Measurements from ENCODE around the gene PPFIA1. TPM values are rescaled to one million over a fixed set of nuclear protein-coding genes. Genes with fewer than 3 reads are reported as not detected.

Gene PPFIA1
- total RNA-seq, 6 donors from 2014 or later, result 53.7 to 164 (median 83.3) TPM

DNA sequence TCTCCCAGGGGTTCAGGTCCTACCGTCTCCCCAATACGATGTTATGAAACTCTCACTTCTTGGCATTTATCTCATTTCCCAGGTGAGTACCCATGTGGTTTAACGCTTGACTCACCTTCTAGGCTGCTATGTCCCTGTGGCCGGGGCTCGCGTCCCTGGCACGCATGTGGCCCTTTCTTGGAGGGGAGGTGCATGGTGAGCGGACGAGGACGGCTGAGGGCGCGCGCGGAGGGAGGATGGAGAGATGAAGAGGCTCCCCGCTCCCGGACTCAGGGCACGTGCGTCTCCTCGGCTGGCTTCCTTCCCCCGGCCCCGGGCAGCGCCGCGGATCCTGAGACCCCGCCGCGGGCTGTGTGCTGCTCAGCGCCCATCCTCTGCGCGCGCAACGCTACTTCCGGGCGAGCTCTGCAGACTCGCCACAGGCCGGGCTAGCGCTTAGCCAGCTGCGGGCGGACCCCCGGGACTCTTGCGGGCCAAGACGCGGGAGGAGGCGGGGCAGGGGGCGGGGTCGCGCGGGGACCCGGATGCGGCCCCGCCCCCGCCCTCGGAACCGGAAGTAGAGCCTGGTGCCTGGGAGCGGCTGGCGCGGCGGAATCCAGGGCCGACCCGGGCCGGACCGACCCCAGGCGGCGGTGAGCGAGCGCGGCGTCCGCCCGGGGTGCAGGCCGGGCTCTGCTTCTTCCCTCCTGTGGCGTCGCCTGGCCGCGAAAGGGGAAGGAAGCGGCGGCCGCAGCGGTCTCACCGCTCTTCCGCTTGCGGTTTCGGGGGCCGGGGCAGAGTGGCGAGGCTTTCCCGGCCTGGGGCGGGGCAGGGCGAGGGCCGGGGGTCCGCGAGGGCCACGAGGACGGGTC is 127.7 kb downstream of the PPFIA1 start, which contains the start of gene CTTN:
CTTN (plus strand) TSS at position 547 of the 851 bp plus-strand sequence. CDS start 8,769 bp downstream, outside the sequence.
- DNase-seq, result peak; percentile 68 to 97
- no peaks in the 10 kb centered on the region for H3K9me3 ChIP-seq
- peak within 1 kb of the TSS; percentile 85 to 92 (median 86) for H3K27ac ChIP-seq
- no peaks in the 10 kb centered on the region for H3K36me3 ChIP-seq
- H3K27me3 ChIP-seq, result no peaks in the 10 kb centered on the region
- TF ChIP-seq EP300 (IDR thresholded peaks at IDR 0.05) (no peak), POLR2AphosphoS5 (IDR thresholded peaks at IDR 0.05) (peak; percentile 56 to 66), POLR2A (IDR thresholded peaks at IDR 0.05) (peak in 3 of 4 donors; percentile 40 to 76 (median 75))
- TF ChIP-seq, protein P1, sequence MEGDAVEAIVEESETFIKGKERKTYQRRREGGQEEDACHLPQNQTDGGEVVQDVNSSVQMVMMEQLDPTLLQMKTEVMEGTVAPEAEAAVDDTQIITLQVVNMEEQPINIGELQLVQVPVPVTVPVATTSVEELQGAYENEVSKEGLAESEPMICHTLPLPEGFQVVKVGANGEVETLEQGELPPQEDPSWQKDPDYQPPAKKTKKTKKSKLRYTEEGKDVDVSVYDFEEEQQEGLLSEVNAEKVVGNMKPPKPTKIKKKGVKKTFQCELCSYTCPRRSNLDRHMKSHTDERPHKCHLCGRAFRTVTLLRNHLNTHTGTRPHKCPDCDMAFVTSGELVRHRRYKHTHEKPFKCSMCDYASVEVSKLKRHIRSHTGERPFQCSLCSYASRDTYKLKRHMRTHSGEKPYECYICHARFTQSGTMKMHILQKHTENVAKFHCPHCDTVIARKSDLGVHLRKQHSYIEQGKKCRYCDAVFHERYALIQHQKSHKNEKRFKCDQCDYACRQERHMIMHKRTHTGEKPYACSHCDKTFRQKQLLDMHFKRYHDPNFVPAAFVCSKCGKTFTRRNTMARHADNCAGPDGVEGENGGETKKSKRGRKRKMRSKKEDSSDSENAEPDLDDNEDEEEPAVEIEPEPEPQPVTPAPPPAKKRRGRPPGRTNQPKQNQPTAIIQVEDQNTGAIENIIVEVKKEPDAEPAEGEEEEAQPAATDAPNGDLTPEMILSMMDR (IDR thresholded peaks at IDR 0.05), result no peak
- H3K4me3 ChIP-seq, result peak within 1 kb of the TSS; percentile 78 to 98 (median 88)
- peak; percentile 85 to 94 for ATAC-seq (ENCODE audit: low FRiP score in 2 of 2)
- H3K4me1 ChIP-seq, result peaks cover 21 to 48% (median 32%) of the 10 kb centered on the region in 4 donors
- WGBS, 2 donors, result 1 to 2% methylated on average over 16 to 32 of the region's 93 CpGs

DNA sequence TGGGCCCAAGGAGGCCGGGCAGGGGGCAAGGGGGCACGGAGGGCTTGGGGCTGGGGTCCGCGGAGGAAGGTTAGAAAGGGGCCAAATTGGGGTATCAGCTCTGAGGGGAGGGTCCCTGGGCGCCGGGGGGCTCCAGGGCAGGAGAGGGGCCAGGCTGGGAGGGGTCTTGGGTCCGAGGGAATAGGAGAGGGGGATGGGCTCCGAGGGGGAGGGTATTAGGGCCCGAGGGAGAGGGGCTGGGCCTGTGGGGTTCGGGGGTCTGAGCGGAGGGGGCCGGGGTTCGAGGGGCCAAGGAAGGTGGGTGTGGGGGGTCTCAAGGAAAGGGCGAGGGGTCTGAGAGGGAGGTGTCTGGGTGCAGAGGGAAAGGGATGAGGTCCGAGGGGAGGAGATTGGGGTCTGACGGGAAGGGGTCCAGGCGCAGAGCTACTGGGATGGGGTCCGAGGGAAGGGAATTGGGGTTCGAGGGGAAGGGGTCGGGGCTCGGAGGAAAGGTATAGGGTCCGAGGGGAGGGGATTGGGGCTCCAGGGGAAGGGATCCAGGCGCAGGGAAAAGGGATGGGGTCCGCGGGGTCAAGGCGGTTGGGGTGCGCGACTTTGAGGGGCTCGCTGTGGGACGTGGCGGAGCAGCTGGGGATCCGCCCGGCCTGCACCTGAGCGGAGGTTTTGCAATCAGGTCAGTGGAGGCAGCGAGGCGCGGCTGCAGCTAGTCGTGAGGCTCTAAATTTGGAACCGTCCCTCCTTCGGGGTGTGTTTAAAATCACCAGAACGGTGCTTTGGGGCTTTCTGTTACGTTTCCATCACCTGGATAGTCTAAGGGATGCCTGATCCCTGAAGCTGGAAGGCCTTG is 128.6 kb downstream of the PPFIA1 start:
- no peak for TF ChIP-seq POLR2A (IDR thresholded peaks at IDR 0.05)
- no peak for TF ChIP-seq POLR2AphosphoS5 (IDR thresholded peaks at IDR 0.05)
- TF ChIP-seq, protein P1 (IDR thresholded peaks at IDR 0.05), result no peak
- TF ChIP-seq EP300 (IDR thresholded peaks at IDR 0.05), result no peak
- 4% methylated on average over 29 to 38 of the region's 42 CpGs for WGBS, 2 donors
- no peaks in the 10 kb centered on the region for H3K27me3 ChIP-seq
- H3K27ac ChIP-seq, result peak overlapping the region; percentile 85 to 92 (median 86)
- DNase-seq, result peak in 1 of 2 donors; percentile 42
- no peaks in the 10 kb centered on the region for H3K36me3 ChIP-seq
- peak overlapping the region; percentile 78 to 98 (median 88) for H3K4me3 ChIP-seq
- H3K4me1 ChIP-seq, result peaks cover 21 to 48% (median 32%) of the 10 kb centered on the region in 4 donors
- no peaks in the 10 kb centered on the region for H3K9me3 ChIP-seq
- ATAC-seq (ENCODE audit: low FRiP score in 2 of 2), result peak; percentile 1 to 19

DNA sequence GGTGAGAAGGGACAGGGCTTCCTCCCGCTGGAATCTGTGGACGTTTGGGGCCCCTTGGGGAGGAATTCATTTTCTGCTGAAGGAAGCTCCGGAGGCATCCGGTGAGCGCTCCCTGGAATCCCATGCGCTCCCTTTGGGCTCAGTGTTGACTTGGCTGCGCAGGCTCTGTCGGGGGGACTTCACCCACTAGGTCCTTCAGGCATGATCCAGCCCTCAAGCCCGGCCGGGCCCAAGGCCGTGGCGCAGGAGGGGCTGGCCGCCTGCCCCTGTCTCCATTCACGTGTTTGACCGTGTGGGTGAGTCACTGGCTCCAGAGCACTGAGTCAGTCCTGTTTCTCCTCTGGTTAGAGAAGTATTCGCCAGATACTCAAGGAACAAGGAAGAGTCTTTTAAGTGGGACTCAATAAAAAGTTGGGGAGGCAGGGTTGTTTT is 129.2 kb downstream of the PPFIA1 start:
- TF ChIP-seq EP300 (IDR thresholded peaks at IDR 0.05) (peak in 1 of 4 donors; percentile 29), POLR2A (IDR thresholded peaks at IDR 0.05) (peak in 1 of 4 donors; percentile 43), POLR2AphosphoS5 (IDR thresholded peaks at IDR 0.05) (peak in 1 of 2 donors; percentile 50)
- TF ChIP-seq, protein P1 (IDR thresholded peaks at IDR 0.05), result no peak
- 14 to 21% methylated on average over 4 to 16 of the region's 16 CpGs for WGBS, 2 donors
- peak overlapping the region; percentile 85 to 92 (median 86) for H3K27ac ChIP-seq
- DNase-seq, result peak; percentile 90 to 92
- no peaks in the 10 kb centered on the region for H3K9me3 ChIP-seq
- no peaks in the 10 kb centered on the region for H3K36me3 ChIP-seq
- peak overlapping the region; percentile 78 to 98 (median 88) for H3K4me3 ChIP-seq
- no peaks in the 10 kb centered on the region for H3K27me3 ChIP-seq
- ATAC-seq (ENCODE audit: low FRiP score in 2 of 2), result peak; percentile 83 to 88
- peaks cover 21 to 48% (median 32%) of the 10 kb centered on the region in 4 donors for H3K4me1 ChIP-seq

DNA sequence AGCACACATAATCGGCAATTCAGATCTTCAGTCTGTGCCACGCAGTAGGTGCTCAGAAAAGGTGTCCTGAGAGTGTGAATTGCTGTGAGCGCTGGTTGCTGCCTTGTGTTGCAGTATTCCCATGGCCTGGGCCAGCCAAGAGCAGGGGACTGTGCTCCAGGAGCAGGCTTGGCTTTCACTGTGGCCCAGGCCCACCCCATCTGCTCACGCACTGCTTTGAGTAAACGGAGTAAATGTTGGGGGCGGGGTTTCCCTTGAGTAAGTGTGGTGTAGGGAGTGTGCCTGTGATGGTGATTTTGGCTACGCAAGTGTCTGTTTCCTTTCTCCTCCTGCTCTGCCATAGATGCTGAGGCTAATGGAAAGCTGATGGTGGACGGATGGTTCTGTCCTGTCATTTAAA is 130.2 kb downstream of the PPFIA1 start:
- Histone ChIP-seq H3K4me1 (peaks cover 21 to 48% (median 32%) of the 10 kb centered on the region in 4 donors), H3K27ac (peak overlapping the region; percentile 85 to 92 (median 86)), H3K27me3 (no peaks in the 10 kb centered on the region), H3K36me3 (peaks cover 0 to 6% (median 2%) of the 10 kb centered on the region in 4 donors), H3K4me3 (no peak overlapping the region), H3K9me3 (no peaks in the 10 kb centered on the region)
- DNase-seq (no peak), ATAC-seq (ENCODE audit: low FRiP score in 2 of 2) (no peak)
- no peak for TF ChIP-seq POLR2AphosphoS5 (IDR thresholded peaks at IDR 0.05)
- no peak for TF ChIP-seq EP300 (IDR thresholded peaks at IDR 0.05)
- no peak for TF ChIP-seq POLR2A (IDR thresholded peaks at IDR 0.05)
- TF ChIP-seq, protein P1 (IDR thresholded peaks at IDR 0.05), result no peak
- WGBS, 2 donors, result 81 to 88% methylated on average over 6 to 8 of the region's 8 CpGs

All from upper lobe of left lung (tissue), 6 donors.